Measurements from ENCODE around the gene MED22. TPM values are rescaled to one million over a fixed set of nuclear protein-coding genes. Genes with fewer than 3 reads are reported as not detected.
A peak's percentile ranks its signal among the peaks of the same experiment; 100 is the strongest.

MED22 gene
- total and polyA plus RNA-seq, 2 donors from 2014 or later, result 24.6 to 32.7 TPM

DNA sequence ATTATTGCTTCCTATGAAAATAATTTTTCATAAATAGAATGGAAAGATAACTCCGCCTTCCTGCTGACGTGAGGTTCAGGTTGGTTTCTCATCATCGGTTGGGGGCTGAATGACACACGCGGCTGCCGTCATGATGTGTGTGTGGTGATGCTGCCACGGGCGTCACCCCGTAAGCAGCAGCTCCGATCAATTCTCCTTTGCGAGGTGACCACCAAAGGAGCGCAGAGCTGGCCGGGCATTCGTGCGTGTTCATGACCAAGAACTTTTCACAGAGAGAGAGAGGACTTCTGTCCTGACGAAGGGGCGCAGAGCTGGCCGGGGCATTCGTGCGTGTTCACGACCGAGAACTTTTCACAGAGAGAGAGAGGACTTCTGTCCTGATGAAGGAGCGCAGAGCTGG is 42.2 kb downstream of the MED22 start:
- intact Hi-C loops (cut with DNase I), result no loop called here
- TF ChIP-seq, protein P1, sequence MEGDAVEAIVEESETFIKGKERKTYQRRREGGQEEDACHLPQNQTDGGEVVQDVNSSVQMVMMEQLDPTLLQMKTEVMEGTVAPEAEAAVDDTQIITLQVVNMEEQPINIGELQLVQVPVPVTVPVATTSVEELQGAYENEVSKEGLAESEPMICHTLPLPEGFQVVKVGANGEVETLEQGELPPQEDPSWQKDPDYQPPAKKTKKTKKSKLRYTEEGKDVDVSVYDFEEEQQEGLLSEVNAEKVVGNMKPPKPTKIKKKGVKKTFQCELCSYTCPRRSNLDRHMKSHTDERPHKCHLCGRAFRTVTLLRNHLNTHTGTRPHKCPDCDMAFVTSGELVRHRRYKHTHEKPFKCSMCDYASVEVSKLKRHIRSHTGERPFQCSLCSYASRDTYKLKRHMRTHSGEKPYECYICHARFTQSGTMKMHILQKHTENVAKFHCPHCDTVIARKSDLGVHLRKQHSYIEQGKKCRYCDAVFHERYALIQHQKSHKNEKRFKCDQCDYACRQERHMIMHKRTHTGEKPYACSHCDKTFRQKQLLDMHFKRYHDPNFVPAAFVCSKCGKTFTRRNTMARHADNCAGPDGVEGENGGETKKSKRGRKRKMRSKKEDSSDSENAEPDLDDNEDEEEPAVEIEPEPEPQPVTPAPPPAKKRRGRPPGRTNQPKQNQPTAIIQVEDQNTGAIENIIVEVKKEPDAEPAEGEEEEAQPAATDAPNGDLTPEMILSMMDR (IDR thresholded peaks at IDR 0.05; ENCODE audit: borderline replicate concordance, extremely low read depth, insufficient read depth), result no peak
- no peaks in the 10 kb centered on the region for H3K9me3 ChIP-seq (ENCODE audit: control insufficient read depth in 2 of 3, insufficient read depth in 1 of 3, low read length in 3 of 3)
- H3K36me3 ChIP-seq (ENCODE audit: control insufficient read depth in 2 of 3, insufficient read depth in 3 of 3, low read length in 3 of 3), result no peaks in the 10 kb centered on the region
- FAIRE-seq, result no peak
- no peak for DNase-seq
- no peak overlapping the region for H3K4me3 ChIP-seq (ENCODE audit: low read length in 3 of 3)
- no peak overlapping the region for H3K27ac ChIP-seq (ENCODE audit: low read depth in 2 of 2, low read length in 2 of 2)
- H3K9ac ChIP-seq (ENCODE audit: low read length in 3 of 3), result no peak overlapping the region
- no peaks in the 10 kb centered on the region for H3K4me1 ChIP-seq (ENCODE audit: control insufficient read depth in 2 of 3, insufficient read depth in 2 of 3, low read depth in 1 of 3, low read length in 3 of 3)
- no peaks in the 10 kb centered on the region for H3K27me3 ChIP-seq (ENCODE audit: control insufficient read depth, insufficient read depth, low read length)

DNA sequence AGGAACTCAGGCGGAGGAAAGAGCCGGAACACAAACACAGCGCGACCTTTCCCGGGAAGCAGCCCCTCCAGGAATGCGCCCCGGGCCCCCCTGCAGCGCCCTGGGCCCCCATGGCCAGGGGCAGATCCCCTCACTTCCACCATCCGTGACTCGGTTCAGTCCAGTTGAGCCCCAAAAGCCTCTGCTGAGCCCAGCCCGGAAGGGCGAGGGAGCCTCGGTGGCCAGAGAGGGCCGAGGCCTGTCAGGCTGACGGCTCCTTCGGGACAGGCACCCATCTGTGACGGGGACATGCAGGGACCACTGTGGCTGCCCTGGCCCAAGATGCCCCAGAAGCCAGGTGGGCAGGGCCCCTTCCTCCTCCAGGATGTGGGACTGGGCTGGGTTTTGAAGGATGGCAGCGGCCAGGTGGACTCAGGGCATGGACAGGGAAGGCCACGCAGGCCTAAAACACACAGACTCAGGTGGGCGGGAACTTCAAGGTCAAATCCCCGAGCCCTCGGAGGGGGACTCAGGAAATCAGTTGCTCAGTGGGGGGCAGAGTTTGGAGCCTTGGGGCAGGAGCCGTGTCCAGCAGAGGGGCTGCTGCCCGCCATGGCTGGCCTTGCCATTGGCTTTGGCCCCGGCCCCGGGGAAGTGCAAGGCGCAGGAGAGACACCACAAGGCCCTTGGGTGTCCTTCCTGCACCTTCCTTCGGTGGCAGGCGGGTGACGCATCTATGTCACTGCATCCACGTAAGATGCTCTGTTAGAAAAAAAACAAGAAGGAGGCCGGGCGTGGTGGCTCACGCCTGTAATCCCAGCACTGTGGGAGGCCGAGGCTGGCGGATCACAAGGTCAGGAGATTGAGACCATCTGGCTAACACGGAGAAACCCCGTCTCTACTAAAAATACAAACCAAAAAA is 43.2 kb downstream of the MED22 start:
- intact Hi-C loops (cut with DNase I), result no loop called here
- Histone ChIP-seq H3K4me1 (ENCODE audit: control insufficient read depth in 2 of 3, insufficient read depth in 2 of 3, low read depth in 1 of 3, low read length in 3 of 3) (no peaks in the 10 kb centered on the region), H3K4me3 (ENCODE audit: low read length in 3 of 3) (no peak overlapping the region), H3K9ac (ENCODE audit: low read length in 3 of 3) (no peak overlapping the region), H3K9me3 (ENCODE audit: control insufficient read depth in 2 of 3, insufficient read depth in 1 of 3, low read length in 3 of 3) (no peaks in the 10 kb centered on the region), H3K27me3 (ENCODE audit: control insufficient read depth, insufficient read depth, low read length) (no peaks in the 10 kb centered on the region), H3K36me3 (ENCODE audit: control insufficient read depth in 2 of 3, insufficient read depth in 3 of 3, low read length in 3 of 3) (no peaks in the 10 kb centered on the region), H3K27ac (ENCODE audit: low read depth in 2 of 2, low read length in 2 of 2) (no peak overlapping the region)
- peak in 1 of 5 donors; percentile 60 for DNase-seq
- no peak for FAIRE-seq
- TF ChIP-seq, protein P1 (IDR thresholded peaks at IDR 0.05; ENCODE audit: borderline replicate concordance, extremely low read depth, insufficient read depth), result no peak

DNA sequence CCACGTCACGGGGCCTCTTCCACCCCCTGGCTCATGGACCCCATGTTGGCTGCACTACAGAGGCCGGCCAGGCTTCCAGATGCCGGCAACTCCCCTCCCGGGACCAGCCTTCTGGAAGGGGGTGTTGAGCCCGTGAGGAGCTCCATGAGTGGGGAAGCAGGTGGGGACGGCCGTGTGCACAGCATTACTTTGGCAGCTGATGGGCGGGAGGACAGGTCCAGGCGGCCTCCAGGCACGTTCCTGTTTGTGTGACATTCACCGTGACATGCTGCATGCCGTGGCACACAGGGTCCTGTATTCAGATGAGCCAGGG is 43.8 kb downstream of the MED22 start:
- no peak for FAIRE-seq
- DNase-seq, result no peak
- Histone ChIP-seq H3K27ac (ENCODE audit: low read depth in 2 of 2, low read length in 2 of 2) (no peak overlapping the region), H3K36me3 (ENCODE audit: control insufficient read depth in 2 of 3, insufficient read depth in 3 of 3, low read length in 3 of 3) (no peaks in the 10 kb centered on the region), H3K27me3 (ENCODE audit: control insufficient read depth, insufficient read depth, low read length) (no peaks in the 10 kb centered on the region), H3K9ac (ENCODE audit: low read length in 3 of 3) (no peak overlapping the region), H3K4me1 (ENCODE audit: control insufficient read depth in 2 of 3, insufficient read depth in 2 of 3, low read depth in 1 of 3, low read length in 3 of 3) (no peaks in the 10 kb centered on the region), H3K4me3 (ENCODE audit: low read length in 3 of 3) (no peak overlapping the region), H3K9me3 (ENCODE audit: control insufficient read depth in 2 of 3, insufficient read depth in 1 of 3, low read length in 3 of 3) (no peaks in the 10 kb centered on the region)
- intact Hi-C loops (cut with DNase I), result no loop called here
- TF ChIP-seq, protein P1 (IDR thresholded peaks at IDR 0.05; ENCODE audit: borderline replicate concordance, extremely low read depth, insufficient read depth), result no peak

Measured in kidney (tissue), 14 donors.